Activated B cell treated with CpG ODN at 0.5 μM for 24 hours (primary cell): ENCODE results near the gene PIK3CA. TPM values are rescaled to one million over a fixed set of nuclear protein-coding genes. Genes with fewer than 3 reads are reported as not detected.

Source experiments
- ATAC-seq: fragments of 200-7000 bp; cut with Tn5 transposase; one replicate; pipeline ENCODE4 v1.10.0; 2021; ENCODE audit warnings: low read depth, mild to moderate bottlenecking, moderate library complexity
- CTCF ChIA-PET: fragments of 350-600 bp; sonication (Branson Sonifier 250); formaldehyde crosslinking; loops from one replicate; lab custom pipeline; 2021; ENCODE audit warnings: antibody characterized with exemption; lab: Charles Lee
- POLR2A ChIA-PET: fragments of 350-600 bp; sonication (Branson Sonifier 250); formaldehyde crosslinking; loops from one replicate; lab custom pipeline; 2021; ENCODE audit warnings: antibody characterized with exemption; lab: Charles Lee
- DNase-seq: peaks from one replicate; pipeline ENCODE4 v3.0.0; 2022
- H3K27ac Mint-ChIP-seq: one replicate; pipeline ENCODE4 v1.8.0; 2020; ENCODE audit warnings: mixed read lengths
- H3K27me3 Mint-ChIP-seq: one replicate; pipeline ENCODE4 v1.8.0; 2021; ENCODE audit warnings: mixed read lengths
- H3K36me3 Mint-ChIP-seq: one replicate; pipeline ENCODE4 v1.8.0; 2021; ENCODE audit warnings: low read depth, mixed read lengths
- H3K4me1 Mint-ChIP-seq: one replicate; pipeline ENCODE4 v1.8.0; 2021; ENCODE audit warnings: mixed read lengths
- H3K4me3 Mint-ChIP-seq: one replicate; pipeline ENCODE4 v1.8.0; 2020; ENCODE audit warnings: mild to moderate bottlenecking, mixed read lengths
- H3K9me3 Mint-ChIP-seq: one replicate; pipeline ENCODE4 v1.8.0; 2020; ENCODE audit warnings: mixed read lengths
- CTCF ChIP-seq: fragments of 200-600 bp; IDR thresholded peaks from one replicate; pipeline ENCODE4 v1.8.0; 2022; ENCODE audit warnings: antibody characterized with exemption, mild to moderate bottlenecking
- intact Hi-C: fragments of 100-400 bp; cut with micrococcal nuclease; formaldehyde crosslinking; loops from one replicate; pipeline ENCODE4 v1.15.1; 2024
- total RNA-seq: library from RNA; stranded (reverse); gene quantifications from 2 replicates; pipeline ENCODE4 v1.2.3, GENCODE V29; 2022

Gene PIK3CA
- total RNA-seq, 1 donor from 2014 or later: 40.5 TPM

DNA sequence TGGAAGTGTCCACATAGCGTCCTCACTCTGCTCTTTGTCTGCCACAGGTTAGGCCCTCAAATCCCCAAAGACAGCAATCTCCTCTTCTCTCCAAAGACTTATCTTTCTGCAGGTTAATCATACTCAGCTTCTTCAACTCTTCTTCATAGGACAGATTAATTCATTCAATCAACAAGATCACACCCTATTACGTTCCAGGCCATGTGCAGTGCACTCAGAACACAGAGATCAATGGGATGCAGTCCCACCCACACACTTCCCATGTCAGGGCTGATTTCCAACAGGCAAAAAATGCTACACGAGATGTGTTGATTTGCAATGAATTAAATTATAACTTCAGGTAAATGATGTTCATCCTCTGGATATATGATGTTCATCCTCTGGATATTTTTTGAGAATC lies 141.1 kb downstream of the PIK3CA start:
- intact Hi-C loops: no loop called here
- H3K27me3 Mint-ChIP-seq: peaks cover 2% of the 10 kb centered on the region
- no peak overlapping the region for H3K4me3 Mint-ChIP-seq
- H3K9me3 Mint-ChIP-seq: no peaks in the 10 kb centered on the region
- H3K4me1 Mint-ChIP-seq: no peaks in the 10 kb centered on the region
- DNase-seq (no peak), ATAC-seq (no peak)
- ChIA-PET POLR2A (no interaction called here), CTCF (no interaction called here)
- H3K27ac Mint-ChIP-seq: no peak overlapping the region
- TF ChIP-seq CTCF: no peak
- no peaks in the 10 kb centered on the region for H3K36me3 Mint-ChIP-seq

Other genes starting within 250 kb of the PIK3CA start
- gene ZMAT3, start 76.5 kb upstream of the PIK3CA start, total RNA-seq: 29.8 and 32.0 TPM in 2 replicates
- gene KCNMB3, start 102.8 kb downstream of the PIK3CA start, total RNA-seq: 6.0 and 6.9 TPM in 2 replicates
- gene ZNF639, start 174.7 kb downstream of the PIK3CA start, total RNA-seq: 37.1 and 41.4 TPM in 2 replicates
- 64.9 and 65.3 TPM in 2 replicates for gene MFN1, start 199.4 kb downstream of the PIK3CA start, total RNA-seq